ENCODE results near the gene AFAP1. TPM values are rescaled to one million over a fixed set of nuclear protein-coding genes. Genes with fewer than 3 reads are reported as not detected.

AFAP1 gene
- total RNA-seq, 4 donors from 2014 or later = 14.8 to 28.3 (median 19.4) TPM

DNA sequence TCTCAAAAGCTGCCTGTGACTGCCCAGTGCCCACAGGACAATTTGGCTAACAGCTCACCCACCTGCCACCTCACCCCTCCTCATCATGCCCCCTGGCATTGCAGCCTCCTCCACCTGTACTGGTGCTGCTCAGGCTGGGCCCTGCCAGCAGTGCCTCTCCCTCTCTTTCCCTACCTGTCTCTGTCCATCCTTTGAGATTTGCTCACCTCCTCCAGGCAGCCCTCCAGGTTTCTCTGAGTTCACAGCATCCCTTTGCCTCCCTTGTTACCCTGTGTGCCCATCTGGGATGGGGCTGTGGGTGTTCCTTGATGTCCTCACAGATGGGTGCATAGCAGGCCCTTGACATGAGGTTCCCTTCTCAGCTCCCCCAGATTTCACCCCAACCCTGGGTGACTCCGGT is 224.9 kb downstream of the AFAP1 start:
- TF ChIP-seq, protein P1, sequence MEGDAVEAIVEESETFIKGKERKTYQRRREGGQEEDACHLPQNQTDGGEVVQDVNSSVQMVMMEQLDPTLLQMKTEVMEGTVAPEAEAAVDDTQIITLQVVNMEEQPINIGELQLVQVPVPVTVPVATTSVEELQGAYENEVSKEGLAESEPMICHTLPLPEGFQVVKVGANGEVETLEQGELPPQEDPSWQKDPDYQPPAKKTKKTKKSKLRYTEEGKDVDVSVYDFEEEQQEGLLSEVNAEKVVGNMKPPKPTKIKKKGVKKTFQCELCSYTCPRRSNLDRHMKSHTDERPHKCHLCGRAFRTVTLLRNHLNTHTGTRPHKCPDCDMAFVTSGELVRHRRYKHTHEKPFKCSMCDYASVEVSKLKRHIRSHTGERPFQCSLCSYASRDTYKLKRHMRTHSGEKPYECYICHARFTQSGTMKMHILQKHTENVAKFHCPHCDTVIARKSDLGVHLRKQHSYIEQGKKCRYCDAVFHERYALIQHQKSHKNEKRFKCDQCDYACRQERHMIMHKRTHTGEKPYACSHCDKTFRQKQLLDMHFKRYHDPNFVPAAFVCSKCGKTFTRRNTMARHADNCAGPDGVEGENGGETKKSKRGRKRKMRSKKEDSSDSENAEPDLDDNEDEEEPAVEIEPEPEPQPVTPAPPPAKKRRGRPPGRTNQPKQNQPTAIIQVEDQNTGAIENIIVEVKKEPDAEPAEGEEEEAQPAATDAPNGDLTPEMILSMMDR (IDR thresholded peaks at IDR 0.05; ENCODE audit: low read depth) = no peak

DNA sequence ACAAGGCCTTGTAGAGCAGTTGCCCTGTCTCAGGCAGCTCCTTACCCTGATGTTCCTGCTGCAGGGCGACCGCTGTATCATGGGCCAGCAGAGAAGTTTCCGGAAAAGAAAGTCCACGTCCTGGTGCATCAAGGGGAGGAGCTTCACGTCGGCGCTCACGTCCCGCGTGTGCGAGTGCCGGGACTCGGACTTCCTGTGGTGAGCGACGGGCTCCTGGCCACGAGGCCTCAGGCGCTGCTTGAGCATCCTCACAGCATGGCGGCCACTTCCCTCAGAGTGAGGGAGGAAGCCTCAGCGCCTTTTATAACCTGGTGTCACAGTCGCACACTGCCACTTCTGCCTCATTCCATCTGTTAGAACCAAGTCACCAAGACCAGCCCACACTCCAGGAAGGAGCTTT is 225.5 kb downstream of the AFAP1 start:
- TF ChIP-seq, protein P1 (IDR thresholded peaks at IDR 0.05; ENCODE audit: low read depth) = no peak

DNA sequence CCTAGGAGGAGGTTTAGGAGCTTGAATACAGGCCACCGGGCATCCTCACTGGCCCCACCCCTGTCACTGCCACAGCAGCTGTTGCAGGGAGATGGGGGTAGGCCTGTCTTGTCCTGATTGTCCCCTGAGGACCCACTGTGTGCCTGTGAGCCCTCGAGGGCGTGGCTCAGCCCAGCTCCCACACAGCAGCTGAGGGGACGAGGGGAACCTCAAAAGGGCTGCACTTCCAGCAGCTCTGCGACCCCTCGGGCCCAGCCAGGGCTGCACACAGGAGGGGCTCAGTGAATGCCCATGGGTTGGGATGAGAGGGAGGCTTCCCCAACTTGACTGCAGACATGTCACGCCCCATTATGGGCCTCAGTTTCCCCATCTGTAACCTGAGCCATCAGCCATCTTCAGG is 225.9 kb downstream of the AFAP1 start:
- TF ChIP-seq, protein P1 (IDR thresholded peaks at IDR 0.05; ENCODE audit: low read depth) = no peak

DNA sequence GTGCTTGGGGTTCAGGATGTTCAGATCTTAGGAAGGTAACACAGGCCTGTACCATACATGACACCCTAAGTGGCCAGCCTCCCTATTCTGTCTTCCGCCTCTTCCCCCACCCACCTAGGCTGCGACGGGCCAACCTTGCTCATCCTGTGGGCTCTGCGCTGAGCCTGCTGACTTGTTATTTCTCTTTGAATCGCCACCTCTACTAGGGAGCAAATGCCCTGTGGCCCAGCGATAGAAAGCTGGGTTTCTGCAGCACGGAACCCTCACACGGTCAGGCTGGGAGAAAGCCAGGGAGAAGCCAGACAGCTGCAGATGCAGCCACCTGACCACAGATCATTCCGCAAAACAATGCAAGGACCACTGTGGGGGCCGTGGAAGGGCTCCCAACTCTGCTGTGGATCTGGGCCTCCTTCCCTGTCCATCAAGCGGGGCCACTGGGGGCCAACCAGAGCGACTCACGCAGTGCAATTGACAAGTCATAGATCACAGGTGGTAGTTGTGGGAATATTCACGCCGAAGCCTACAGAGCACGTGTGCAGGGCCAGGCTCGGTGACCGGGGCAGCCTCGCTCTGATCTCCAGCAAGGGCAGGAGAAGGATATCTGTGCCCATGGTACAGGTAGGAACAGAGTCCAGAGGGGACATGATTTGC is 227.5 kb downstream of the AFAP1 start:
- TF ChIP-seq, protein P1 (IDR thresholded peaks at IDR 0.05; ENCODE audit: low read depth) = no peak

DNA sequence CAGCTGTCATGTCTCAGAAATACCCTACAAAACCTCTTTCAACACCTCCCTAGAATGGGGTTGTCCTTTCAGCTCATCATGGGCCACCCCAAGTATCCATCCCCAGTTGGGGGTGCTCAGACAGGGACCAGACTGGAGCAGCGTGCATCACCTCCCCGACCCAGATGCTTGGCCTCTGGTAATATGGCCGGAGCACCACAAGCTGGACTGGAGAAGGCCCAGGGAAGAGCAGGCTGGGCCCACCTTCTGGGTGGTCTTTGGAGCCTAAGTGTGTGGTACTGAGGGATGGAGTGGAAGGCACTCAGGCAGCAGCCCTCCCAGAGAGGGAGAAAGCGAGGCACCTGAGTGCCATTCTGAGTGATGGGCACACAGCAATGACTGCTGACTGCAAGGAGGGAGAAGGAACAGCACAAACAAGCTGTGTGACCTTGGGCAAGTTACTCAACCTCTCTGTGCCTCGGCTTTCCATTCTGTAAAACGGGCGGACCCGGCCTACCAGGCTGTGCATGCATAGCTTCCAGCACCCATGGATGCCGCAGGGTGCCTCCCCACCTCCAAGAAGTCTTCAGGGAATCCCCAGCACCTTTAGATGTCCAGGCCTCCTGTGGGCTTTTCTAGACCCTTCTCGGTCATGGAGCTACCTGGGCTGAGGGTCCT is 228.2 kb downstream of the AFAP1 start:
- TF ChIP-seq, protein P1 (IDR thresholded peaks at IDR 0.05; ENCODE audit: low read depth) = no peak

DNA sequence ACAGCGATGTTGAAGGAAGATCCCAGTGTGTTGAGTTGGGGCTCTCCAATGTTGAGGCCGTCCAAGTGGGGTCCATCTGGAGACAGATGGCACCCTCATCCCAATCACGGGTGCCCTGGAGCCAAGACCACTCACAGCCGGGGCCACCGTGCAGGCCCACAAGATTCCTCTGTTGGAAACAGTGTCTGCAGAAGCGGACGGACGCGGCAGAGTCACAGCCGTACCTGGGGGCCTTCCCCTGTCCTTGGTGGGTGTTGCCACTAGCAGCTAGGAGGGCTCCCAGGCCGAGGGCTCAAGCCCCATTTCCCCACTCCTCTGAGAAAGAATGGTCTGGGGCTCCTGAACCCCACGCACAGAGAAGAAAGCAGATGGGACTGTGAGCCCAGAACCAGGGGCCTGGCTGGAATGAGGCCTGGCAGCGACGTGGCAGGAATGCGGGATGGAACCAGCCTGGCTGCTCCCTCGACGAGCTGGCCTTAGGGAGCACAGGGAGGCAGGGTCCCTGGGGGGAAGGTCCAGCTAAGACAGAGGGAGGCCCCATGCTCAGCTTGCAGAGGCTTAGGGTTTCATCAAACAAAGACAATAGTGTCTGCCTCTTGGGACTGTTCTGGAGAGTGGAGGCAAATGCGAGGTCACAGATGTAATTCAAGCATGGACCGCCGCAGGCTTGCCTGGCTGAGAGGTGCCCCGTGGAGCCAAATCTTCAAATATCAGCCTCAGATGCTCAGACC is 228.9 kb downstream of the AFAP1 start:
- TF ChIP-seq, protein P1 (IDR thresholded peaks at IDR 0.05; ENCODE audit: low read depth) = no peak

DNA sequence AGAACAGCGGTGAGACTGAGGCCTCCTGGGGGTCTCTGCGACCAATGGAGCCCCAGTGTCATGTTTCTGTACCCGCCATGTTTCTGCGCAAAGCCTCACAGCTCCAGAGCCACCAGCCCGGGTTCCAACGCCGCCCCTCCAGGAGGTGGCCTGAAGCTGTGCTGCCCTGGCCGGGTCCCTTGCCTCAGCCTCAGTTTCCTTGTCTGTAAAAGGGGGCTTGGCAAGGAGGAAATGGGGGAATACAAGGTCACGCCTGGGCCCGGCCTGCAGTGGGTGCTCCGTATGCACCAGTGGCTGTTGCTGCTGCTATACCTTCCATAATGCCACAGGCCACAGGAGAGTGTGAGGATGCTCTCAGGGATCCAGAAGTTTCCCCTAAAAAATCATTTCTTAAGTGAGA is 229.5 kb downstream of the AFAP1 start:
- TF ChIP-seq, protein P1 (IDR thresholded peaks at IDR 0.05; ENCODE audit: low read depth) = no peak
